Small intestine (tissue), 16 donors: ENCODE data around the gene GSTM2. TPM values are rescaled to one million over a fixed set of nuclear protein-coding genes. Genes with fewer than 3 reads are reported as not detected.

Experiments
- DNase-seq, 2 donors: peaks; one replicate each; pipeline versions ENCODE4 v3.0.0 to v3.0.0-alpha.2; 2013
- FAIRE-seq: peaks from 2 replicates; lab custom pipeline; 2012; peaks lifted over from hg19 to GRCh38; lab: Jason Lieb, UNC
- H3K27ac ChIP-seq, 3 donors: one replicate each; pipeline ENCODE4 v1.5.1; 2013; ENCODE audit warnings: low read length in 2 of 3, mild to moderate bottlenecking in 2 of 3, control low read depth in 1 of 3, inconsistent platforms in 1 of 3, low read depth in 1 of 3, moderate library complexity in 1 of 3
- H3K27me3 ChIP-seq, 3 donors: one replicate each; pipeline ENCODE4 v1.6.1; 2013; ENCODE audit warnings: low read length in 3 of 3, inconsistent platforms in 1 of 3; ENCODE audit not compliant: control insufficient read depth in 3 of 3, insufficient read depth in 3 of 3
- H3K36me3 ChIP-seq, 3 donors: one replicate each; pipeline ENCODE4 v1.6.1; 2013; ENCODE audit warnings: low read length in 3 of 3, inconsistent platforms in 1 of 3, low read depth in 1 of 3, mild to moderate bottlenecking in 1 of 3, moderate library complexity in 1 of 3; ENCODE audit not compliant: control insufficient read depth in 3 of 3, insufficient read depth in 2 of 3
- H3K4me1 ChIP-seq, 3 donors: one replicate each; pipeline ENCODE4 v1.6.1; 2013; ENCODE audit warnings: low read length in 2 of 3, inconsistent platforms in 1 of 3, low read depth in 1 of 3, mild to moderate bottlenecking in 1 of 3, moderate library complexity in 1 of 3; ENCODE audit not compliant: control insufficient read depth in 3 of 3, insufficient read depth in 2 of 3
- H3K4me3 ChIP-seq, 3 donors: one replicate each; pipeline ENCODE4 v1.5.1; 2013; ENCODE audit warnings: low read length in 3 of 3, control low read depth in 1 of 3, inconsistent platforms in 1 of 3, low read depth in 1 of 3, mild to moderate bottlenecking in 1 of 3, moderate library complexity in 1 of 3
- H3K9me3 ChIP-seq, 2 donors: one replicate each; pipeline ENCODE4 v1.6.1; 2013; ENCODE audit warnings: low read depth in 1 of 2, low read length in 1 of 2; ENCODE audit not compliant: control insufficient read depth in 2 of 2, insufficient read depth in 1 of 2
- WGBS, 3 donors: extraction: QIAGEN DNeasy Blood & Tissue Kit; methylation state at CpG; one replicate each; pipeline ENCODE4 v1.1.7; 2013; 5-methylcytosine and 5-hydroxymethylcytosine counted together
- long read RNA-seq, 10 donors: transcript quantifications; one replicate each; lab custom pipeline, GENCODE V29; 2026
- polyA plus RNA-seq, 4 donors: library from polyadenylated mRNA; stranded (reverse) in 3 of 4; unstranded in 1 of 4; fragments of 200-250 nt in 3 of 4; fragments of 120-200 nt in 1 of 4; gene quantifications; one replicate each; pipeline versions ENCODE4 v1.2.1 to v1.2.3, GENCODE V29; 2013
- donor health status: healthy with polysubstance abuse.
- donor health status: control.
- donor health status: control.
- donor health status: Bipolar disorder and iron deficiency.
- donor health status: healthy.

The GSTM2 gene
- 100 to 1,000 TPM in 1 of 4 donors, 10 to 100 TPM in 3; 29.4 to 170 (median 54.2) TPM for polyA plus RNA-seq
- long read RNA-seq, donor 1: 0 reads
- long read RNA-seq, donor 2, partial matches to known transcripts: 0 of 9 reads
- long read RNA-seq, donor 2, other reads (novel, unspliced or antisense): 0 of 9 reads
- long read RNA-seq, donor 3, full-length matches to known transcripts: 31 of 31 reads
- long read RNA-seq, donor 3, partial matches to known transcripts: 0 of 31 reads
- long read RNA-seq, donor 3, other reads (novel, unspliced or antisense): 0 of 31 reads
- long read RNA-seq, donor 4: 0 reads
- long read RNA-seq, donor 5, partial matches to known transcripts: 6 of 12 reads
- long read RNA-seq, donor 5, other reads (novel, unspliced or antisense): 0 of 12 reads
- long read RNA-seq, donor 6, full-length matches to known transcripts: 25 of 70 reads
- long read RNA-seq, donor 6, partial matches to known transcripts: 7 of 70 reads
- long read RNA-seq, donor 6, other reads (novel, unspliced or antisense): 38 of 70 reads
- long read RNA-seq, donor 7: 0 reads
- long read RNA-seq, donor 8, full-length matches to known transcripts: 9 of 9 reads
- long read RNA-seq, donor 8, partial matches to known transcripts: 0 of 9 reads
- long read RNA-seq, donor 8, other reads (novel, unspliced or antisense): 0 of 9 reads
- long read RNA-seq, donor 9, transcript GSTM2-201 (8 exons, 1,157 nt): major isoform, 5 of 12 reads
- long read RNA-seq, donor 9, partial matches to known transcripts: 0 of 12 reads
- long read RNA-seq, donor 9, other reads (novel, unspliced or antisense): 0 of 12 reads
- long read RNA-seq, donor 10, transcript GSTM2-211 (5 exons, 943 nt): minor isoform, 13 of 147 reads
- long read RNA-seq, donor 10, transcript GSTM2-201 (8 exons, 1,157 nt): major isoform, 35 of 147 reads
- long read RNA-seq, donor 10, transcript GSTM2-213 (3 exons, 1,168 nt): minor isoform, 7 of 147 reads
- long read RNA-seq, donor 10, partial matches to known transcripts: 29 of 147 reads
- long read RNA-seq, donor 10, other reads (novel, unspliced or antisense): 61 of 147 reads

DNA sequence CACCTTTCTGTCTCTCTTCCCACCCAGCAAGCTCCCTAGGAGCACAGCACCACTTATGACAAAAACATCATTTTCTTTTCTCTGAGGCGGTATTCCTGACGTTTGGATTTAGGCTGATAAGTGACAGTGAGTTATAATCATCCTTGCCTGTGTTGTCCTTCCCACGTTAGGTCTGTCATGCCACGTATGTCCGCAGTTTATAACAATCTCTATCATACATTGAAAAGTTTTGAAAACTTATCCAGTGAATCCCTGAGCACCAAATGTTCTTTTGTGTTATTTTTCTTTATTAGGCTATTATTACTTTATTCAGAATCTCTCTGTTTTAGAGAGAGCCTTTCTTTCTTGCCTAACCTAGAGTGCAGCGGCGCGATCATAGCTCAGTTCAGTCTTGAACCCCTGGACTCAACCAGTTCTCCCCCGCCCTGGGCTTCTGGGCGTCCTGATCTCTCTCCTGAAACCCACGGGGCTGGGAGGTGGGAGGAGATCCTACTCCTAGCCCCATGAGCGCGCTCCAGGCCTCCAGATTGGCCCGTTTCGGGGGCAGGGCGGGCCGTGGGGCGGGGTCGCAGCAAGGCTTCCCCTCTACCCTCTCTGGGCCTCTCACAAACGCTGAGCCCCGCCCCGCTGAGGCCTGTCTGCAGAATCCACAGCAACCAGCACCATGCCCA is at the start of gene GSTM2:
TSS of gene GSTM2 (plus strand) at position 606 of the 671 bp plus-strand sequence. CDS start at position 665, 59 bp downstream.
- Histone ChIP-seq H3K4me3 (peak within 1 kb of the TSS in 2 of 3 donors; percentile 37 to 65), H3K9me3 (no peaks in the 10 kb centered on the region), H3K4me1 (peaks cover 0 to 6% (median 2%) of the 10 kb centered on the region in 3 donors), H3K27me3 (no peaks in the 10 kb centered on the region), H3K36me3 (peaks cover 0 to 23% (median 0%) of the 10 kb centered on the region in 3 donors), H3K27ac (peak within 1 kb of the TSS in 1 of 3 donors; percentile 58)
- WGBS, 3 donors: 8 to 12% (median 11%) methylated on average over 22 of the region's 22 CpGs
- DNase-seq (peak; percentile 84 to 95), FAIRE-seq (no peak)

DNA sequence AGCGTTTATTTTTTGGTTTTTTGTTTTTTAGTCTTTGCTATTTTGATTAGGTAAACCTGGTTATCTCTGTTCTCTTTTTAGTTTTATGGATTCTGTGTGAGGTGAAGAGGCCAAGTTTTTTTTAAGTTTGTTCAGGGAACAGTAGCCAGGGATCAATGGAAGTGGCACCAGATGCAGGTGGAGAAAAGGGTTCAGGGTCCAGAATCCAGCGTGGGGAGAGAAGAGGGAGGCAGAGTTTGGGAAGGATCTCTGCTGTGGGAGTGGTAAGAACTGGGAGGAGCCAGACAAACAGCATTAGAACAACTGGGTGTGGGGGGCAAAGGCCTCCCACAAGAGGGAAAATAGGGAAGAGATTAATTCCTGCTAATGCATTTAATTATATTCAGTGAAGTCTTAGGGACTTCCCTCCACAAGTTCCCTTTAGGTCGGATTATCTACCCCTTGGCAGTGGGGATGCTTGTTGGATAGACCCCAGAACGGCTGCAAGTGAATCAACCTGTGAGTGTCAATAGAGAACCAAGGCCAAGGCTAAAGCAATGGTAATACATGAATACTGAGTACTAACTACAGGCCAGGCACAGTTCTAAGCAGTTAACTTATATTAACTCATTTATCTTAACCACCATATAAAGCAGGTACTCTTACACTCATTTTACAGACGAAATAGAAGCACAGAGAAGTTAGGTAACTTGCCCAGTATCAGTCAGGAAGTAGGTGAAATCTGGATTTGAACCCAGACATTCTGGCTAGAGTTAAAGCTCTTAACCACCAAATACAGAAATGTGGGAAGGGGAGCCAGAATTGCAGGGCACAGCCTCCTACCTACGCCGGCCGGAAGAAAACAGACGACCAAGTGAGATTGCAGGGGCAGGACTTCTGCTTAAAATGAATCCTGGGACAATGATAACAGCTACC is 48.9 kb upstream of the GSTM2 start:
- FAIRE-seq: no peak
- peaks cover 0 to 24% (median 0%) of the 10 kb centered on the region in 3 donors for H3K36me3 ChIP-seq
- H3K9me3 ChIP-seq: no peaks in the 10 kb centered on the region
- no peaks in the 10 kb centered on the region for H3K27me3 ChIP-seq
- H3K4me3 ChIP-seq: peak overlapping the region in 2 of 3 donors; percentile 80 to 90
- peak overlapping the region; percentile 60 to 95 (median 79) for H3K27ac ChIP-seq
- peaks cover 4 to 30% (median 13%) of the 10 kb centered on the region in 3 donors for H3K4me1 ChIP-seq
- DNase-seq: peak; percentile 65 to 94
- 8 to 37% (median 12%) methylated on average over 9 of the region's 9 CpGs for WGBS, 3 donors

DNA sequence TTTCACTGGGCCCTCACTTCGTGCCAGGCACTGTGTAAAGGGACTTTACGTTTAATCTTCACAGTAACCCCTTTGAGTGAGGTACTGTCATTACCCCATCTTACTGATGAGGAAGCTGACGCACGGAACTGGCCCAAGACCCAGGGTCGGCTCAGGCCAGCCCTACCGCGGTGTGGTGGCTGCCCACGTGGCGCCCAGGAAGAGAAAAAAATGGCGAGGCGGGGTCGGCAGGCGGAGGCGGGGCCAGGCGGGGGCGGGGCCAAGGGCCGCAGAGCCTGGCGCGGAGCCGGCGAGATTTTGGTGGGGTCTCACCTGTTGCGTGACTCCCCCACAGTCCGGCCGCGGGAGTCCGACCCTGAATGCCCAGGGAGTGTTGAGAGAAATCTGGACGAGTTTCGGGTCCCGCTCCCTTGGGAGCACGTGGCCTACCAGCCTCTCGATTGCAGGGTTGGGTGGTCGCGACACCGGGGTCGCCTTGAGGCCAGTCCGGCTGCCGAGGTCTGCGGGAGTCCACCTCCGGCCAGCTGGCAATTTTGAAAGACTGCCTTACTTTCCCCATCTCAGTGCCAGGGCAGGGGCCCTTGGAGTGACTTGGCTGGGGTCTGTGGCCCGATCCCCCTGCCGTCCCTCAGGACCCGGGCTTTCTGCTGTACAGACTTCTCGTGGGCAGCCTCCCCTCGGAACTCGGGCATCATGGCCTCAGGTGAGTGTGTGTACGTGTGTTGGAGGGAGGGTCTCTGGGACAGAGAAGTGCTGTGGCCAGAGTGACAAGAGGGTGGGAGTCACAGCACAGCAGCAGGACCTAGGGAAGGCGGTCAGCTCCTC is 48.1 kb upstream of the GSTM2 start, which contains the start of the genes AMPD2 and GNAT2:
TSS of gene AMPD2 (plus strand) at position 262 of the 825 bp plus-strand sequence. CDS start 1,339 bp downstream, outside the sequence.
TSS of gene GNAT2 (minus strand) at position 41 of the 825 bp plus-strand sequence. CDS start 6,746 bp downstream, outside the sequence.
- FAIRE-seq (no peak), DNase-seq (peak; percentile 77 to 88)
- 0 to 1% (median 0%) methylated on average over 40 to 47 of the region's 47 CpGs for WGBS, 3 donors
- Histone ChIP-seq H3K27me3 (no peaks in the 10 kb centered on the region), H3K27ac (peak within 1 kb of the TSS; percentile 76 to 95 (median 79)), H3K4me1 (peaks cover 4 to 36% (median 15%) of the 10 kb centered on the region in 3 donors), H3K4me3 (peak within 1 kb of the TSS; percentile 56 to 90 (median 80)), H3K36me3 (peaks cover 0 to 30% (median 0%) of the 10 kb centered on the region in 3 donors), H3K9me3 (no peaks in the 10 kb centered on the region)

DNA sequence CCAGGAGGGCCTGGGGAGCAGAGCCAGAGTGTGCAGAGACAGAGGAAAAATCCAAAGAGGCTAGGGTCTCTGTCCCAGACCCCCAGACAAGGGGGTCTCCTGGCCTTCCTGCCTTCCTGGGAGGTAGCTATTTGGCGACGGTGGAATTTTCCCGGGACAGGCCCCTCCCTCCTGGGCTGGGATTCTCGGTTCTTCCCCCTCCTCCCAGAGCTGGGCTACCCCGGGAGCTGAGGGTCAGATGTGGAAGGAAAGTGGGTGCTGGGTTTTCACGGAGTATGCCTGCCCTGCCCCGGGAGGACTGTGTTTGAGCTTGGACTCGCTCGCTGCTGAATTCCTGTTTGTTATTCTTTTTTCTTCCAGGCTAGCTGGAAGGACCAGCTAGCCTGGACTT is 47.5 kb upstream of the GSTM2 start:
- WGBS, 3 donors: 0% methylated on average over 9 of the region's 9 CpGs
- no peaks in the 10 kb centered on the region for H3K27me3 ChIP-seq
- H3K4me1 ChIP-seq: peaks cover 4 to 36% (median 15%) of the 10 kb centered on the region in 3 donors
- FAIRE-seq (no peak), DNase-seq (no peak)
- peaks cover 0 to 36% (median 0%) of the 10 kb centered on the region in 3 donors for H3K36me3 ChIP-seq
- H3K4me3 ChIP-seq: peak overlapping the region; percentile 56 to 90 (median 80)
- H3K27ac ChIP-seq: peak overlapping the region; percentile 76 to 95 (median 79)
- H3K9me3 ChIP-seq: no peaks in the 10 kb centered on the region

DNA sequence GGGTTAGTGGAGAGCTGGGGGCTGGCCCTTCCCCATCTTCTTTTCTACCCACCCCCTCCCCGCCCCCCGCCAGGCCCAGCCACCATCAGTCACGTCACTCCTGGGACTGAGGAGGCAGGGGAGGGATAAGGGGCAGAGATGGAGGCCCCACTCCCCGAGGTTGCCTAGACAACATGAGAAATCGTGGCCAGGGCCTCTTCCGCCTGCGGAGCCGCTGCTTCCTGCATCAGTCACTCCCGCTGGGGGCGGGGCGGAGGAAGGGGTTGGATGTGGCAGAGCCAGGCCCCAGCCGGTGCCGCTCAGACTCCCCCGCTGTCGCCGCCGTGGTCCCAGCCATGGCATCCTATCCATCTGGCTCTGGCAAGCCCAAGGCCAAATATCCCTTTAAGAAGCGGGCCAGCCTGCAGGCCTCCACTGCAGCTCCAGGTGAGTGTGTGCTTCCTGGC is 47.0 kb upstream of the GSTM2 start:
- WGBS, 3 donors: 0% methylated on average over 14 to 18 of the region's 18 CpGs
- FAIRE-seq (no peak), DNase-seq (peak; percentile 91 to 95)
- peaks cover 4 to 36% (median 15%) of the 10 kb centered on the region in 3 donors for H3K4me1 ChIP-seq
- H3K36me3 ChIP-seq: peaks cover 0 to 41% (median 0%) of the 10 kb centered on the region in 3 donors
- peak overlapping the region; percentile 56 to 90 (median 80) for H3K4me3 ChIP-seq
- peak overlapping the region; percentile 76 to 95 (median 79) for H3K27ac ChIP-seq
- H3K9me3 ChIP-seq: no peaks in the 10 kb centered on the region
- no peaks in the 10 kb centered on the region for H3K27me3 ChIP-seq

DNA sequence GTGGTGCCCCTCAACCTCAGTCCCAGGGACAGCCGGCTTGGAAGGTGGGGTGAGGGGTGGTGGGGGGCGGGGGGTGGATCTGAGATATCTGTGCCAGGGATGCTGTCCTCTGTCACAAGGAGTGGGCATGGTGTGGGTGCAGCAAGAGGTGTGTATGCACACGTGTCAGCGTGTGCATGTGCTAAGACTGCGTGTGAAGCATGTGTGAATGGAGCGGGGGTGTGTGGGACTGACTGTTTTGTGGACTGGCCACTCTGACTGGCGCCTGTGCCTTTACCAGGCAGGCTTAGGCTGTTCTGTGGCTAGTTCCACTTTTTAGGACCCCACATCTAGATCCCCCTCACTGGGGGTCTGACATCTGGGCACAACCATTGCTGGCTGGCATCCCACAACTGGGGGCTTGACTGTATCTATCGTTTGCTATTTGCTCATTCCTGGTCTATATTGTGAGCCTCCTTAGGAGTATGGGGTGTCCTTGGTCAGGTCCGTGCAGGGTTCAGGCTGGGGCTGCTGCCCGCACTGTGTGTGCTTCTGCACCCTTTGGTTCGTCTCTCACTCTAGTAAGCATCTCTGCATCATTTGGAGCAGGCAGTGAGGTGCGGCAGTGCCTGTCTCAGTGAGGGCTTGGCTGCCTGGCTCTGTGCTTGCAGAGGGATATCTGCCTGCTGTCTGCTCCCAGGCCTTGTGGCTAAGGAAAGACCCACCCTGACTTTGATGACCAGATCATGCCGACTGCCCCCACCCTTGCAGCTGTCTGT is 46.3 kb upstream of the GSTM2 start:
- DNase-seq (no peak), FAIRE-seq (no peak)
- Histone ChIP-seq H3K9me3 (no peaks in the 10 kb centered on the region), H3K27ac (peak overlapping the region in 1 of 3 donors; percentile 95), H3K4me1 (peaks cover 4 to 36% (median 15%) of the 10 kb centered on the region in 3 donors), H3K36me3 (peaks cover 2 to 48% (median 2%) of the 10 kb centered on the region in 3 donors), H3K27me3 (no peaks in the 10 kb centered on the region), H3K4me3 (peak overlapping the region in 2 of 3 donors; percentile 80 to 90)
- WGBS, 3 donors: 14 to 27% (median 23%) methylated on average over 13 of the region's 13 CpGs
